B cell (primary cell): Measurements from ENCODE around the gene TMEM132D. TPM values are rescaled to one million over a fixed set of nuclear protein-coding genes. Genes with fewer than 3 reads are reported as not detected.

Experiments
- ATAC-seq: fragments of 200-7000 bp; cut with Tn5 transposase; one replicate; pipeline ENCODE4 v1.10.0; 2021; ENCODE audit warnings: low read depth, mild to moderate bottlenecking, moderate number of reproducible peaks, moderate library complexity
- CTCF ChIA-PET: fragments of 350-600 bp; sonication (Branson Sonifier 250); formaldehyde crosslinking; loops from one replicate; lab custom pipeline; 2021; ENCODE audit warnings: antibody characterized with exemption, inconsistent platforms; lab: Charles Lee
- POLR2A ChIA-PET: fragments of 350-600 bp; sonication (Branson Sonifier 250); formaldehyde crosslinking; loops from one replicate; lab custom pipeline; 2021; ENCODE audit warnings: antibody characterized with exemption; lab: Charles Lee
- DNase-seq: peaks from one replicate; pipeline ENCODE4 v3.0.0; 2013
- H2AFZ ChIP-seq: 2 replicates; pipeline ENCODE4 v1.6.1; 2012; ENCODE audit warnings: mild to moderate bottlenecking, low read depth, low read length; ENCODE audit not compliant: insufficient read depth, poor library complexity, severe bottlenecking
- H3K27ac ChIP-seq, 2 donors: 1 replicate in 1 of 2; 2 replicates in 1 of 2; pipeline ENCODE4 v1.5.1; 2012 to 2013; ENCODE audit warnings: low read length in 2 of 2, mild to moderate bottlenecking in 2 of 2, moderate library complexity in 1 of 2
- H3K27me3 ChIP-seq, 4 experiments: fragments of 200-600 bp in 1 of 4; sonication (generic) in 1 of 4; replicated peaks in 1 of 4; 1 replicate in 2 of 4; 2 replicates in 2 of 4; pipeline versions ENCODE4 v1.6.1 to v1.7.0; 2013 to 2016; ENCODE audit warnings: low read length in 3 of 4, mild to moderate bottlenecking in 2 of 4, mixed read lengths in 1 of 4, moderate library complexity in 1 of 4; ENCODE audit not compliant: insufficient read depth in 4 of 4, control insufficient read depth in 3 of 4; ENCODE audit errors: control extremely low read depth in 1 of 4
- H3K36me3 ChIP-seq, 2 experiments: replicated peaks in 1 of 2; 1 replicate in 1 of 2; 2 replicates in 1 of 2; pipeline versions ENCODE4 v1.6.1 to v1.7.1; 2013; ENCODE audit warnings: low read length in 1 of 2; ENCODE audit not compliant: insufficient read depth in 2 of 2, control insufficient read depth in 1 of 2; ENCODE audit errors: control extremely low read depth in 1 of 2, extremely low read depth in 1 of 2
- H3K4me1 ChIP-seq, 2 donors: fragments of 200-600 bp in 1 of 2; sonication (generic) in 1 of 2; 1 replicate in 1 of 2; 2 replicates in 1 of 2; pipeline versions ENCODE4 v1.5.1 to v1.6.1; 2013 to 2017; ENCODE audit warnings: low read length in 2 of 2; ENCODE audit not compliant: control insufficient read depth in 2 of 2, insufficient read depth in 2 of 2
- H3K4me2 ChIP-seq: replicated peaks from 2 replicates; pipeline ENCODE3; 2012; ENCODE audit warnings: mild to moderate bottlenecking, low read depth, low read length; ENCODE audit not compliant: poor library complexity, severe bottlenecking
- H3K4me3 ChIP-seq, 5 experiments: fragments of 200-600 bp in 1 of 5; sonication (generic) in 1 of 5; 1 replicate in 3 of 5; 2 replicates in 2 of 5; pipeline versions ENCODE4 v1.5.1 to v1.7.0; 2011 to 2016; ENCODE audit warnings: low read length in 4 of 5, mild to moderate bottlenecking in 4 of 5, low read depth in 2 of 5, control low read depth in 1 of 5, moderate library complexity in 1 of 5; ENCODE audit not compliant: insufficient read depth in 1 of 5; ENCODE audit errors: control extremely low read depth in 1 of 5, extremely low read depth in 1 of 5
- H3K79me2 ChIP-seq: fragments of 200-600 bp; sonication (generic); one replicate; pipeline ENCODE4 v1.6.0; 2016; ENCODE audit warnings: low read length; ENCODE audit not compliant: control insufficient read depth, insufficient read depth
- H3K9ac ChIP-seq: fragments of 200-600 bp; sonication (generic); 2 replicates; pipeline ENCODE4 v1.6.1; 2017; ENCODE audit warnings: mild to moderate bottlenecking, low read length, moderate library complexity
- H3K9me3 ChIP-seq, 3 donors: one replicate each; pipeline versions ENCODE4 v1.6.1 to v1.7.1; 2013; ENCODE audit warnings: low read length in 2 of 3; ENCODE audit not compliant: control insufficient read depth in 2 of 3, insufficient read depth in 1 of 3; ENCODE audit errors: control extremely low read depth in 1 of 3
- H4K20me1 ChIP-seq: 2 replicates; pipeline ENCODE4 v1.6.0; 2012; ENCODE audit warnings: mild to moderate bottlenecking, low read length; ENCODE audit not compliant: insufficient read depth, control insufficient read depth, poor library complexity, severe bottlenecking
- H3K27ac Mint-ChIP-seq: one replicate; pipeline ENCODE4 v1.8.0; 2021; ENCODE audit warnings: mixed read lengths
- H3K27me3 Mint-ChIP-seq: one replicate; pipeline ENCODE4 v1.8.0; 2021; ENCODE audit warnings: mixed read lengths
- H3K4me1 Mint-ChIP-seq: one replicate; pipeline ENCODE4 v1.8.0; 2021; ENCODE audit warnings: mixed read lengths
- H3K4me3 Mint-ChIP-seq: one replicate; pipeline ENCODE4 v1.8.0; 2021; ENCODE audit warnings: mixed read lengths
- H3K9me3 Mint-ChIP-seq: one replicate; pipeline ENCODE4 v1.8.0; 2022; ENCODE audit warnings: mixed read lengths; ENCODE audit not compliant: insufficient read depth
- EZH2 ChIP-seq: IDR thresholded peaks from 2 replicates; pipeline ENCODE4 v1.6.1; 2012; ENCODE audit warnings: borderline replicate concordance, low read depth, mild to moderate bottlenecking, moderate library complexity, low read length; ENCODE audit not compliant: insufficient read depth, poor library complexity, severe bottlenecking
- WGBS: methylation state at CpG from one replicate; pipeline ENCODE4 v1.1.5; 2013; ENCODE audit warnings: missing lambda C conversion rate; ENCODE audit not compliant: insufficient coverage; 5-methylcytosine and 5-hydroxymethylcytosine counted together
- intact Hi-C: fragments of 100-400 bp; cut with micrococcal nuclease; formaldehyde crosslinking; loops from one replicate; pipeline ENCODE4 v1.10.0; 2022
- polyA plus RNA-seq: library from polyadenylated mRNA; depleted of rRNA; stranded (reverse); fragments of >200 nt; gene quantifications from 2 replicates; pipeline ENCODE4 v1.2.3, GENCODE V29; 2012
- total RNA-seq, 2 donors: library from RNA; stranded (reverse); fragments of 120-200 nt in 1 of 2; gene quantifications; 1 replicate in 1 of 2; 2 replicates in 1 of 2; pipeline versions ENCODE4 v1.2.3 to v1.2.4, GENCODE V29; 2013 to 2022
- TF ChIP-seq, protein P1 (sequence below): fragments of 200-600 bp; IDR thresholded peaks from one replicate; pipeline ENCODE4 v1.8.0; 2022; ENCODE audit warnings: antibody characterized with exemption, mild to moderate bottlenecking

The TMEM132D gene
- total and polyA plus RNA-seq, 2 donors (not counting 1 experiment from before 2014, with no cell fraction given) = not detected

DNA sequence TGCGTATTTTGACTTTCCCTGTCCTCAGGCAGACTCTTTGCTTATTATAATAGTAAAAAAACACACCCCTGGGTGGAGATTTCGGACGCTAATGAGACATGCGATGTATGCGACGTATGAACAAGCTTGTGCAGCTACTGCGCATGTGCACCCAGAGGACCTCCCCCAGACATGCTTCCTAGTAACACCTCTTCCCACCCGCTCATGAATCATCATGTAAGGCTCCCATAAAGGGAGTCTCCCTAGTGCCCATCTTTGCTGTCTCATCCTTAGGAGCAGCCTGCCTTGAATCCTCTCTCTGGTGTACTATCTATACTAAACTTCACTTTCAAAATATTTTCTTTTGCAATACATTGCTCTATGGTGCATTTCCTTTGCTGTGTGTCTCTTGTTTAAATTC, 210.1 kb downstream of the TMEM132D start:
- no peak for TF ChIP-seq EZH2
- TF ChIP-seq, protein P1, sequence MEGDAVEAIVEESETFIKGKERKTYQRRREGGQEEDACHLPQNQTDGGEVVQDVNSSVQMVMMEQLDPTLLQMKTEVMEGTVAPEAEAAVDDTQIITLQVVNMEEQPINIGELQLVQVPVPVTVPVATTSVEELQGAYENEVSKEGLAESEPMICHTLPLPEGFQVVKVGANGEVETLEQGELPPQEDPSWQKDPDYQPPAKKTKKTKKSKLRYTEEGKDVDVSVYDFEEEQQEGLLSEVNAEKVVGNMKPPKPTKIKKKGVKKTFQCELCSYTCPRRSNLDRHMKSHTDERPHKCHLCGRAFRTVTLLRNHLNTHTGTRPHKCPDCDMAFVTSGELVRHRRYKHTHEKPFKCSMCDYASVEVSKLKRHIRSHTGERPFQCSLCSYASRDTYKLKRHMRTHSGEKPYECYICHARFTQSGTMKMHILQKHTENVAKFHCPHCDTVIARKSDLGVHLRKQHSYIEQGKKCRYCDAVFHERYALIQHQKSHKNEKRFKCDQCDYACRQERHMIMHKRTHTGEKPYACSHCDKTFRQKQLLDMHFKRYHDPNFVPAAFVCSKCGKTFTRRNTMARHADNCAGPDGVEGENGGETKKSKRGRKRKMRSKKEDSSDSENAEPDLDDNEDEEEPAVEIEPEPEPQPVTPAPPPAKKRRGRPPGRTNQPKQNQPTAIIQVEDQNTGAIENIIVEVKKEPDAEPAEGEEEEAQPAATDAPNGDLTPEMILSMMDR = no peak
- H3K4me1 Mint-ChIP-seq = no peaks in the 10 kb centered on the region
- intact Hi-C loops = no loop called here
- CTCF ChIA-PET = no interaction called here
- Histone ChIP-seq H3K36me3 (no peaks in the 10 kb centered on the region), H4K20me1 (no peaks in the 10 kb centered on the region), H3K4me1 (no peaks in the 10 kb centered on the region), H3K9ac (no peak overlapping the region), H3K4me2 (no peak overlapping the region), H3K9me3 (peaks cover 0 to 8% (median 0%) of the 10 kb centered on the region in 3 donors), H2AFZ (no peak overlapping the region), H3K4me3 (no peak overlapping the region), H3K79me2 (no peaks in the 10 kb centered on the region), H3K27me3 (no peaks in the 10 kb centered on the region), H3K27ac (no peak overlapping the region)
- POLR2A ChIA-PET = no interaction called here
- H3K9me3 Mint-ChIP-seq = no peaks in the 10 kb centered on the region
- H3K4me3 Mint-ChIP-seq = no peak overlapping the region
- no peaks in the 10 kb centered on the region for H3K27me3 Mint-ChIP-seq
- 92% methylated on average over 7 of the region's 8 CpGs for WGBS
- H3K27ac Mint-ChIP-seq = no peak overlapping the region
- ATAC-seq (no peak), DNase-seq (no peak)

DNA sequence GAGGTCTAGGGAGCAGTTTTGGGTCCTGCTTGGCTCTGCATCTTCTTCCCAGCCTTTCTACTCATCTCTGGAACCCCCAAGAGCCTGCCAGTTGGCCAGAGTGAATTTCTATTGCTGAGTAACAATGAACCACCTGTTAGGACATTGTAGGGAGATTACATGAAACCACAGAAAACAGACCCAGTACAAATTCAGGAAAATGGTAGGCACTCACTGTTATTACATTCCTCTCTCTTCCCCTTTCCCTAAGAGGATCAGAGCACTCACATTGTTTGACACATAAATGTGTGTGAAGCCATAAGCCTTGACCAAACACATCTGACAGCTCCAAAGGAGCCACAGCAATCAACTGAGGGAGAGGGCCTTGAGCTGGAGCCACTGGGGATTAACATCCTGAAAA, 216.1 kb downstream of the TMEM132D start:
- no peak overlapping the region for H3K4me2 ChIP-seq
- H3K4me3 ChIP-seq = no peak overlapping the region
- peaks cover 0 to 7% (median 0%) of the 10 kb centered on the region in 3 donors for H3K9me3 ChIP-seq
- no peak overlapping the region for H2AFZ ChIP-seq
- no peak overlapping the region for H3K4me3 Mint-ChIP-seq
- H3K27me3 ChIP-seq = no peaks in the 10 kb centered on the region
- TF ChIP-seq, protein P1 = no peak
- TF ChIP-seq EZH2 = no peak
- H3K9me3 Mint-ChIP-seq = peaks cover 15% of the 10 kb centered on the region
- H3K27ac Mint-ChIP-seq = no peak overlapping the region
- H3K36me3 ChIP-seq = no peaks in the 10 kb centered on the region
- DNase-seq = no peak
- CTCF ChIA-PET = no interaction called here
- ATAC-seq = no peak
- no peaks in the 10 kb centered on the region for H3K79me2 ChIP-seq
- POLR2A ChIA-PET = no interaction called here
- H3K4me1 Mint-ChIP-seq = no peaks in the 10 kb centered on the region
- intact Hi-C loops = no loop called here
- no peak overlapping the region for H3K9ac ChIP-seq
- H3K27ac ChIP-seq = no peak overlapping the region
- no peaks in the 10 kb centered on the region for H3K27me3 Mint-ChIP-seq
- H3K4me1 ChIP-seq = no peaks in the 10 kb centered on the region
- H4K20me1 ChIP-seq = no peaks in the 10 kb centered on the region
